Skeletal muscle tissue (tissue), 4 donors: Measurements from ENCODE around the gene KREMEN1. TPM values are rescaled to one million over a fixed set of nuclear protein-coding genes. Genes with fewer than 3 reads are reported as not detected.
"Not testable (repeated sequence)": the region's sequence is repeated elsewhere in the genome, so short reads cannot be mapped to it uniquely, and the experiment has no call there.

Experiments used
- H3K27ac ChIP-seq: one replicate; pipeline ENCODE4 v1.7.0; 2013; ENCODE audit warnings: mild to moderate bottlenecking, low read depth, low read length, inconsistent platforms
- H3K27me3 ChIP-seq, 3 donors: one replicate each; pipeline ENCODE4 v1.7.0; 2013; ENCODE audit warnings: low read length in 3 of 3; ENCODE audit not compliant: control insufficient read depth in 3 of 3, insufficient read depth in 3 of 3
- H3K36me3 ChIP-seq, 3 donors: one replicate each; pipeline ENCODE4 v1.7.0; 2013; ENCODE audit warnings: low read length in 3 of 3; ENCODE audit not compliant: control insufficient read depth in 3 of 3, insufficient read depth in 3 of 3
- H3K4me1 ChIP-seq, 3 donors: one replicate each; pipeline ENCODE4 v1.7.0; 2013; ENCODE audit warnings: low read length in 3 of 3, mild to moderate bottlenecking in 3 of 3; ENCODE audit not compliant: control insufficient read depth in 3 of 3, insufficient read depth in 3 of 3
- H3K4me3 ChIP-seq, 3 donors: one replicate each; pipeline ENCODE4 v1.7.0; 2013; ENCODE audit warnings: low read length in 3 of 3
- H3K9ac ChIP-seq, 3 donors: one replicate each; pipeline ENCODE4 v1.7.0; 2013; ENCODE audit warnings: low read length in 3 of 3, mild to moderate bottlenecking in 3 of 3, moderate library complexity in 2 of 3, low read depth in 1 of 3
- H3K9me3 ChIP-seq, 3 donors: one replicate each; pipeline ENCODE4 v1.7.0; 2013; ENCODE audit warnings: low read length in 3 of 3; ENCODE audit not compliant: control insufficient read depth in 3 of 3
- total RNA-seq: library from RNA; depleted of rRNA; stranded (reverse); fragments of >200 nt; gene quantifications from one replicate; pipeline ENCODE4 v1.2.3, GENCODE V29; 2014
- donor health status: Osteomylitis.

Gene KREMEN1
- total RNA-seq, 1 donor from 2014 or later, result 43.8 TPM

GRCh38 chr22:29078036-29078868 is 5.4 kb downstream of the KREMEN1 start:
- no peaks in the 10 kb centered on the region for H3K36me3 ChIP-seq
- H3K9ac ChIP-seq, result no peak overlapping the region
- no peaks in the 10 kb centered on the region for H3K27me3 ChIP-seq
- H3K4me3 ChIP-seq, result peak overlapping the region in 1 of 3 donors; percentile 29
- peak overlapping the region; percentile 61 for H3K27ac ChIP-seq
- H3K4me1 ChIP-seq, result peaks cover 16 to 55% (median 25%) of the 10 kb centered on the region in 3 donors
- H3K9me3 ChIP-seq, result no peaks in the 10 kb centered on the region

DNA sequence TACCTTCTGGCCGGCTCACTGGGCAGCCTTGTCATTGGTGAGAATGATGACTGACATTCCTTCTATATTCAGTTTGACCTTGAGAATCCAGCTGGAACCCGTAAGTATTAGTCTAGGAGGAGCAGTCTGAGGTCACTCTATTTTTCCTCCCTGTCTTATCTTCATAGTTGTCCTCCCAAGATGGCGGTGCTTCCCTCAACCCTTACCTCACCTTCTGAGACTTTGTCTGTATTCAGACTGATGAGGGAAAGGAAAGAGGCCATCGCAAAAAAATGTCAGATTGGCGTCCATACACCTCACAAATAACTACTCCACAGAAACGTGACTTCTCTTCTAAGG is 6.0 kb downstream of the KREMEN1 start:
- no peak overlapping the region for H3K9ac ChIP-seq
- H3K27me3 ChIP-seq, result no peaks in the 10 kb centered on the region
- peak overlapping the region in 1 of 3 donors; percentile 29 for H3K4me3 ChIP-seq
- H3K9me3 ChIP-seq, result no peaks in the 10 kb centered on the region
- H3K36me3 ChIP-seq, result no peaks in the 10 kb centered on the region
- peak overlapping the region; percentile 61 for H3K27ac ChIP-seq
- peaks cover 13 to 49% (median 21%) of the 10 kb centered on the region in 3 donors for H3K4me1 ChIP-seq

GRCh38 chr22:29079218-29079901 is 6.5 kb downstream of the KREMEN1 start:
- peaks cover 8 to 43% (median 19%) of the 10 kb centered on the region in 3 donors for H3K4me1 ChIP-seq
- peak overlapping the region; percentile 61 for H3K27ac ChIP-seq
- no peak overlapping the region for H3K9ac ChIP-seq
- no peaks in the 10 kb centered on the region for H3K36me3 ChIP-seq
- no peaks in the 10 kb centered on the region for H3K9me3 ChIP-seq
- H3K27me3 ChIP-seq, result no peaks in the 10 kb centered on the region
- no peak overlapping the region for H3K4me3 ChIP-seq

GRCh38 chr22:29080106-29080975 is 7.5 kb downstream of the KREMEN1 start:
- Histone ChIP-seq H3K27me3 (no peaks in the 10 kb centered on the region), H3K36me3 (no peaks in the 10 kb centered on the region), H3K9me3 (no peaks in the 10 kb centered on the region), H3K4me3 (no peak overlapping the region), H3K4me1 (peaks cover 7 to 34% (median 19%) of the 10 kb centered on the region in 3 donors), H3K27ac (no peak overlapping the region), H3K9ac (no peak overlapping the region)

DNA sequence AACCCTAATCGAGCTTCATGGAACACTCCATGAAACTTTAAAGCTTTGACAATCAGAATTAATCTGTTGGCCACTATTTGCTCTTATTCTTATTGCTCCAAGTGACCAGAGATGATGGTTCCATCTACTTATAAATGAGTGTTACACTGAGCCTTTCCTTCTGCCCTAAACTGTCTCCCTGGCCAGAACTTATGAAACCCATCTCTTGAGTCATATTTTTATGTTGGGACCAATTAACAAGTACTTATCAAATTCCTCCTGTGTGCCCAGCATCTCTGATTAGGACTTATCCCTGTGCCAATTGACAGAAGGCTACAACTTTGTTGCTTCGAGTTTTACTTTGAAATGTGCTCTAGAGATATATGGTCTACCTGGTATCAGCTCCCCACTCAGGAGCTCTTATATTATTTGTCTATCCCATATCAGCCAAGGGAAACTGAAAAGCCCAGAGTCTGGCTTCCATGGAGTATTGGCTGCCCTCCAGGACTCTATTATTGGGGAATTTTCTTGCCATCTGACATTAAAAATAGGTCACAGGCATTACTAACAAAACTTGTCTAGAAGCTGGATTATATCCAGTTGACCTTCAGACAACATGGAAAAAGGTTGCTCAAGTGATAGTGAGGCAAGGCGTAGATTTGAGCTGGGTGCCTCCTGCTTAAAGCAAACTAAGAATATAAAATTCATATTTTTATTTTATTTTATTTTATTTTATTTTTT is 8.8 kb downstream of the KREMEN1 start:
- no peak overlapping the region for H3K9ac ChIP-seq
- H3K27ac ChIP-seq, result no peak overlapping the region
- peaks cover 7 to 33% (median 19%) of the 10 kb centered on the region in 3 donors for H3K4me1 ChIP-seq
- no peaks in the 10 kb centered on the region for H3K9me3 ChIP-seq
- no peaks in the 10 kb centered on the region for H3K36me3 ChIP-seq
- H3K4me3 ChIP-seq, result no peak overlapping the region
- no peaks in the 10 kb centered on the region for H3K27me3 ChIP-seq

DNA sequence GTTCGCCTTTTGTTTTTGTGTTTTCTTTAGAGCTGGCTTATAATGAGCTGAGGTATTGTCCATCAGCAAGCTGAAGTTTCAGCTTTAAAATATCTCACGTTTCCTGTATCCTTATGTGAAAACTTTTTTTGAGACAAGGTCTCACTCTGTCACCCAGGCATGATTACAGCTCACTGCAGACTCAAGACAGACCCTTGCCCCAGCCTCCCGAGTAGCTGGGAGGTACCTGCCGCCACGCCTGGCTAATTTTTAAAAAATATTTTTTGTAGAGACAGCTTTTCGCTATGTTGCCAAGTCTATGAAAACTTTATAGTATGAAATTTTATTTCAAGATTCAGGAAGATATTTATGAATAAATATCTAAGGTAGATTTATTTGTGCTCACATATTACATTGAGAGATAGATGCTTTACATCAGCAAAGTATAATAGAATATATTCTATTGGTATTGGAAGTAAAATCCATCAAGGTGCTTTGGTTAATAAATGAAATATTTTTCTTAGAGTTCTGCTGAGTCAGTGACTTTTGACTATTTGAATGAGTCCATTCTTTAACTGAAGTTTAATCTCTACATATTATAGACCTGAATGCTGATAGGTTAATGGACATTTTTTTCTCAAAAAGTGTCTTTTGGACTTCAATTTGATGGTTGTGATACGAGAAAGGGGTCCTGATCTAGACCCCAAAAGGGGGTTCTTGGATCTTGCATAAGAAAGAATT is 10.2 kb downstream of the KREMEN1 start:
- H3K27ac ChIP-seq, result no peak overlapping the region
- no peak overlapping the region for H3K9ac ChIP-seq
- no peak overlapping the region for H3K4me3 ChIP-seq
- no peaks in the 10 kb centered on the region for H3K9me3 ChIP-seq
- no peaks in the 10 kb centered on the region for H3K36me3 ChIP-seq
- H3K4me1 ChIP-seq, result peaks cover 6 to 30% (median 16%) of the 10 kb centered on the region in 3 donors
- H3K27me3 ChIP-seq, result no peaks in the 10 kb centered on the region

DNA sequence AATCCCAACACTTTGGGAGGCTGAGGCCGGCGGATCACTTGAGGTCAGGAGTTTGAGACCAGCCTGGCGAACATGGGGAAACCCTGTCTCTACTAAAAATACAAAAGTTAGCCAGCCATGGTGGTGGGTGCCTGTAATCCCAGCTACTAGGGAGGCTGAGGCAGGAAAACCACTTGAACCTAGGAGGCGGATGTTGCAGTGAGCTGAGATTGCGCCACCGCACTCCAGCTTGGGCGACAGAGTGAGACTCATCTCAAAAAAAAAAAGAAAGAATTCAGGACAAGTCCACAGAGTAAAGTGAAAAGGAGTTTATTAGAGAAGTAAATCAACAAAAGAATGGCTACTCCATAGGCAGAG is 10.7 kb downstream of the KREMEN1 start:
- H3K9me3 ChIP-seq, H3K36me3 ChIP-seq, H3K27ac ChIP-seq, H3K4me3 ChIP-seq, H3K9ac ChIP-seq, H3K27me3 ChIP-seq: not testable (repeated sequence)
- peaks cover 5 to 27% (median 15%) of the 10 kb centered on the region in 3 donors for H3K4me1 ChIP-seq

DNA sequence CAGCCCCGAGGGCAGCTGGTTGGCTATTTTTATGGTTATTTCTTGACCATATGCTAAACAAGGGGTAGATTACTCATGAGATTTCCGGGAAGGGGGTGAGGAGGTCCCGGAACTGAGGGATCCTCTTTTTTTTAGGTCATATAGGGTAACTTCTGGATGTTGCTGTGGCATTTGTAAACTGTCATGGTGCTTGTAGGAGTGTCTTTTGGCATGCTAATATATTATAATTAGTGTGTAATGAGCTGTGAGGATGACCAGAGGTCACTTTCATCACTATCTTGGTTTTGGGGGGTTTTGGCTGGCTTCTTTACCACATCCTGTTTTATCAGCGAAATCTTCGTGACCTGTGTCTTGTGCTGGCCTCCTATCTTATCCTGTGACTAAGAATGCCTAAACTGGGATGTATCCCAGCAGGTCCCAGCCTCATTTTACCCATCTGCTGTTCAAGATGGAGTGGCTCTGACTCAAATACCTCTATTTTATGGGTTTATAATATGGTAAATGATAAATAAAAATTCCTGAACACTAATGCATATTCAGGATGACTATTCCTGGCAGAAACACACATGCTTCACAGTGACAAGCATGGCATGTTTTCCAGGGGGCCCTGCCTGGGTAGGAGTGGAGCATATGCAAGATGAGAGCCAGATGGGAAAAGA is 11.2 kb downstream of the KREMEN1 start:
- no peak overlapping the region for H3K9ac ChIP-seq
- no peaks in the 10 kb centered on the region for H3K27me3 ChIP-seq
- H3K27ac ChIP-seq, result no peak overlapping the region
- H3K4me3 ChIP-seq, result no peak overlapping the region
- H3K4me1 ChIP-seq, result peaks cover 4 to 21% (median 10%) of the 10 kb centered on the region in 3 donors
- H3K9me3 ChIP-seq, result no peaks in the 10 kb centered on the region
- H3K36me3 ChIP-seq, result no peaks in the 10 kb centered on the region

GRCh38 chr22:29087012-29087411 is 14.2 kb downstream of the KREMEN1 start:
- no peaks in the 10 kb centered on the region for H3K9me3 ChIP-seq
- no peak overlapping the region for H3K4me3 ChIP-seq
- H3K27ac ChIP-seq, result no peak overlapping the region
- H3K36me3 ChIP-seq, result no peaks in the 10 kb centered on the region
- peaks cover 4 to 11% (median 4%) of the 10 kb centered on the region in 3 donors for H3K4me1 ChIP-seq
- no peak overlapping the region for H3K9ac ChIP-seq
- H3K27me3 ChIP-seq, result no peaks in the 10 kb centered on the region
